Measurements from ENCODE around the gene SLC16A12.
A peak's percentile ranks its signal among the peaks of the same experiment; 100 is the strongest.

The SLC16A12 gene

DNA sequence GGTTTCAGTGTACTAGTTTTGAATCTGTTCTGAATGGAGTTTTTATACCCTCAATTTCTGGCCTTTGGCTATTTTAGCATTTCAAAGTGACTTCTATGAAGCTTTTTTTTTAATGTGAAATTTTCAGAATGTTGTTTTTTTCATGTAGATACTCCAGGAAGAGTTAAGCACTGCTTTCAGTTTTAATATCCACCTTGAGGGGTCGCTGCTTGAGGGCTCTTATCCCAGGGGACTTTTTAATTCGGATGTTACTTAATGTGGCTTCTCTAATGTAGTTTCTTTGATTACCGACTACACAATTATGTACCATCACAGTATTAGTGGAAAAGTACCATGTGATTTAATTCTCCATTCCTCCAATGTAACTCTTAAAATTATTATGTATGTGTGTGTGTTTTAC lies 115.8 kb downstream of the SLC16A12 start:
- Histone ChIP-seq H3K36me3 (ENCODE audit: control insufficient read depth in 2 of 2, insufficient read depth in 1 of 2, low read length in 2 of 2) (peaks cover 7 to 27% of the 10 kb centered on the region in 2 experiments), H3K27ac (ENCODE audit: extremely low read depth, low read depth, low read length) (no peak overlapping the region), H3K4me3 (ENCODE audit: low read depth, low read length) (no peak overlapping the region), H3K4me1 (ENCODE audit: control insufficient read depth, insufficient read depth, low read length) (peaks cover 6% of the 10 kb centered on the region; the same call in 1 of the 2 replicates), H3K9me3 (ENCODE audit: control insufficient read depth, insufficient read depth, low read depth, low read length) (no peaks in the 10 kb centered on the region)
- CTCF ChIA-PET: interaction anchor here (0.6 to 1.5 kb wide), 6 partner anchors 9 to 492 kb away, joined by 3 to 4 read pairs (median 3); no protein-coding TSS in a partner anchor
- TF ChIP-seq, protein P1, sequence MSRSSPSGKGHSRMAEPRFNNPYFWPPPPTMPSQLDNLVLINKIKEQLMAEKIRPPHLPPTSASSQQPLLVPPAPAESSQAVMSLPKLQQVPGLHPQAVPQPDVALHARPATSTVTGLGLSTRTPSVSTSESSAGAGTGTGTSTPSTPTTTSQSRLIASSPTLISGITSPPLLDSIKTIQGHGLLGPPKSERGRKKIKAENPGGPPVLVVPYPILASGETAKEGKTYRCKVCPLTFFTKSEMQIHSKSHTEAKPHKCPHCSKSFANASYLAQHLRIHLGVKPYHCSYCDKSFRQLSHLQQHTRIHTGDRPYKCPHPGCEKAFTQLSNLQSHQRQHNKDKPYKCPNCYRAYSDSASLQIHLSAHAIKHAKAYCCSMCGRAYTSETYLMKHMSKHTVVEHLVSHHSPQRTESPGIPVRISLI (tag by site-specific recombination; IDR thresholded peaks at IDR 0.05): 0 out of 2 replicates have a peak, but pooled peaks have one; percentile 16
- no peak for TF ChIP-seq SETDB1 (IDR thresholded peaks at IDR 0.05; ENCODE audit: insufficient read length, low read length)
- POLR2A ChIA-PET: interaction anchor here (1.0 kb wide), 1 partner anchor 224 kb away, joined by 3 read pairs; no protein-coding TSS in a partner anchor

DNA sequence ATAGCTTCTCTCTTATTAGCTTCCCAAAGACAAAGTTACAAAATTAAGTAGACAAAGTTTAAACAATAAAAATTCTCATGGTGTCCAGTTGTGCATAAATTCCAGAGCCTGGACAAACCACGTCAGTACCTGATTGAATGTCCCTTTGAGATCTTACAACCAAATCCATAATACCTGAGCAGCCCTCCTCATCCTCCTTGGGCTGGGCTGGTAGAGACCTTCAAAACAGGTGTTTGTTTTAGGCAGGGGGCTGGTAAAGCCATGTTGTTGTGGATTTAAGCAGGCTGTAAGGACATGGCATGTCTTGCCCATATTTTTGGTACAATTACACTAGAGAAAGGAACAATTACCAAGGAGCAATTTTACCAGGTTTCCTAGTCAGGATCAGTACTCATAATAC lies 118.9 kb downstream of the SLC16A12 start:
- Histone ChIP-seq H3K36me3 (ENCODE audit: control insufficient read depth in 2 of 2, insufficient read depth in 1 of 2, low read length in 2 of 2) (peaks cover 7 to 24% of the 10 kb centered on the region in 2 experiments), H3K4me3 (ENCODE audit: low read depth, low read length) (no peak overlapping the region), H3K4me1 (ENCODE audit: control insufficient read depth, insufficient read depth, low read length) (peaks cover 6% of the 10 kb centered on the region; the same call in 1 of the 2 replicates), H3K9me3 (ENCODE audit: control insufficient read depth, insufficient read depth, low read depth, low read length) (no peaks in the 10 kb centered on the region), H3K27ac (ENCODE audit: extremely low read depth, low read depth, low read length) (no peak overlapping the region)
- POLR2A ChIA-PET: no interaction called here
- TF ChIP-seq, protein P2, sequence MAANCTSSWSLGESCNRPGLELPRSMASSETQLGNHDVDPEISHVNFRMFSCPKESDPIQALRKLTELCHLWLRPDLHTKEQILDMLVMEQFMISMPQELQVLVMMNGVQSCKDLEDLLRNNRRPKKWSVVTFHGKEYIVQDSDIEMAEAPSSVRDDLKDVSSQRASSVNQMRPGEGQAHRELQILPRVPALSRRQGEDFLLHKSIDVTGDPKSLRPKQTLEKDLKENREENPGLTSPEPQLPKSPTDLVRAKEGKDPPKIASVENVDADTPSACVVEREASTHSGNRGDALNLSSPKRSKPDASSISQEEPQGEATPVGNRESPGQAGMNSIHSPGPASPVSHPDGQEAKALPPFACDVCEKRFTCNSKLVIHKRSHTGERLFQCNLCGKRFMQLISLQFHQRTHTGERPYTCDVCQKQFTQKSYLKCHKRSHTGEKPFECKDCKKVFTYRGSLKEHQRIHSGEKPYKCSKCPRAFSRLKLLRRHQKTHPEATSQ (tag by site-specific recombination; IDR thresholded peaks at IDR 0.05): no peak
- TF ChIP-seq ZNF530 (tag by site-specific recombination; IDR thresholded peaks at IDR 0.05; ENCODE audit: low read depth) (no peak), GFI1B (tag by site-specific recombination; IDR thresholded peaks at IDR 0.05) (no peak), ZBTB20 (tag by site-specific recombination; IDR thresholded peaks at IDR 0.05) (no peak), ZNF776 (tag by site-specific recombination; IDR thresholded peaks at IDR 0.05; ENCODE audit: borderline replicate concordance) (no peak)
- TF ChIP-seq, protein P3, sequence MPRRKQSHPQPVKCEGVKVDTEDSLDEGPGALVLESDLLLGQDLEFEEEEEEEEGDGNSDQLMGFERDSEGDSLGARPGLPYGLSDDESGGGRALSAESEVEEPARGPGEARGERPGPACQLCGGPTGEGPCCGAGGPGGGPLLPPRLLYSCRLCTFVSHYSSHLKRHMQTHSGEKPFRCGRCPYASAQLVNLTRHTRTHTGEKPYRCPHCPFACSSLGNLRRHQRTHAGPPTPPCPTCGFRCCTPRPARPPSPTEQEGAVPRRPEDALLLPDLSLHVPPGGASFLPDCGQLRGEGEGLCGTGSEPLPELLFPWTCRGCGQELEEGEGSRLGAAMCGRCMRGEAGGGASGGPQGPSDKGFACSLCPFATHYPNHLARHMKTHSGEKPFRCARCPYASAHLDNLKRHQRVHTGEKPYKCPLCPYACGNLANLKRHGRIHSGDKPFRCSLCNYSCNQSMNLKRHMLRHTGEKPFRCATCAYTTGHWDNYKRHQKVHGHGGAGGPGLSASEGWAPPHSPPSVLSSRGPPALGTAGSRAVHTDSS (tag by site-specific recombination; IDR thresholded peaks at IDR 0.05): peak; percentile 53
- CTCF ChIA-PET: interaction anchor here (0.6 to 0.7 kb wide), 2 partner anchors 11 to 47 kb away, joined by 3 read pairs; no protein-coding TSS in a partner anchor

DNA sequence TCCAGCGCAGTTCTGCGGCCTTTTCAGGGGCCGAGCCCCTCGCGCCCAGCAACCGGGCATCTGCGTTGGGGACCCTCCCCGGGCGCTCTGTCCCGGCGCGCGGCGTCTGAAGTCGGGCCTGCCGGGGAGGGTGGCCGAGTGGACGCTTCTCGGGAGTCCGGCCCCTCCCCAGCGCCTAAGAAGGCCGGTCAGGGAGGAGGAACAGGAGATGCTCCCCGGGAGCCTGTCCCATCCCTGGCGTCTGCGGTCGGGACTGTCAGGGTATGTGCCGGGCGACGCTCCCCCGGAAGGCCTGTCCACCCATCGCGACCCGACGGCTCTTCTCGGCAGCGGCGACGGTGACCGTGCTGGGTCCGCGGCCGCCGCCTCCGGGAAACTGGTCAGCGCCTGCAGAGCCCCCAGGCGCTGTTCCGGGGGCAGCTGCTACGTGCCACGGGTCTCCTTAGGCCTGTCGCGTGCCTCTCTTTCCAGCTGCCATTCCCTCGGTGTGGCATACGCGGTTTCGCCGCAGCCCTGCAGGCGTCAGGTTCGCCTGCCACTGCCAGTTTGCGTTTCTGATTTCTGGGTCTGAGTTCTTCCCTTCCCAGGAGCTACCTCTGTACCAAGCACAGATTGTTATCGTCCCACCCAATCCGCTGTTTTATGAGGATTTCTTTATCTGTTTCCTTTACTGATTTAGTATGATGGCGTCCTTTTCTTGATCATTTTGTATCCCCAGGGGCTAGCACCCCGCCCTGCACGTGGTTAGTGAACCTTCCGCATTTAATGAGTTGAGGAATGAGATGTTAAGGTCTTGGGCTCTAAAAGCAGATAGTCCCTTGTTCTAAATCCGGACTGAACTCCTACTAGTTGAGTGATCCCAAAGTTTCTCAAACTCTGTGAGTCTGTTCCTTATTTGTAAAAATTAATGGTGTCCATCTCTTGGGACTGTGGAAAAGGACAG lies 120.2 kb downstream of the SLC16A12 start:
- peaks cover 7 to 15% of the 10 kb centered on the region in 2 experiments for H3K36me3 ChIP-seq (ENCODE audit: control insufficient read depth in 2 of 2, insufficient read depth in 1 of 2, low read length in 2 of 2)
- POLR2A ChIA-PET: no interaction called here
- H3K9me3 ChIP-seq (ENCODE audit: control insufficient read depth, insufficient read depth, low read depth, low read length): no peaks in the 10 kb centered on the region
- H3K4me1 ChIP-seq (ENCODE audit: control insufficient read depth, insufficient read depth, low read length): peaks cover 6% of the 10 kb centered on the region; the same call in 1 of the 2 replicates
- H3K27ac ChIP-seq (ENCODE audit: extremely low read depth, low read depth, low read length): peak overlapping the region; percentile 68
- peak overlapping the region; percentile 74 for H3K4me3 ChIP-seq (ENCODE audit: low read depth, low read length)
- CTCF ChIA-PET: interaction anchor here (1.0 to 1.3 kb wide), 2 partner anchors 39 to 148 kb away, joined by 3 to 4 read pairs; no protein-coding TSS in a partner anchor
- TF ChIP-seq, protein P4, sequence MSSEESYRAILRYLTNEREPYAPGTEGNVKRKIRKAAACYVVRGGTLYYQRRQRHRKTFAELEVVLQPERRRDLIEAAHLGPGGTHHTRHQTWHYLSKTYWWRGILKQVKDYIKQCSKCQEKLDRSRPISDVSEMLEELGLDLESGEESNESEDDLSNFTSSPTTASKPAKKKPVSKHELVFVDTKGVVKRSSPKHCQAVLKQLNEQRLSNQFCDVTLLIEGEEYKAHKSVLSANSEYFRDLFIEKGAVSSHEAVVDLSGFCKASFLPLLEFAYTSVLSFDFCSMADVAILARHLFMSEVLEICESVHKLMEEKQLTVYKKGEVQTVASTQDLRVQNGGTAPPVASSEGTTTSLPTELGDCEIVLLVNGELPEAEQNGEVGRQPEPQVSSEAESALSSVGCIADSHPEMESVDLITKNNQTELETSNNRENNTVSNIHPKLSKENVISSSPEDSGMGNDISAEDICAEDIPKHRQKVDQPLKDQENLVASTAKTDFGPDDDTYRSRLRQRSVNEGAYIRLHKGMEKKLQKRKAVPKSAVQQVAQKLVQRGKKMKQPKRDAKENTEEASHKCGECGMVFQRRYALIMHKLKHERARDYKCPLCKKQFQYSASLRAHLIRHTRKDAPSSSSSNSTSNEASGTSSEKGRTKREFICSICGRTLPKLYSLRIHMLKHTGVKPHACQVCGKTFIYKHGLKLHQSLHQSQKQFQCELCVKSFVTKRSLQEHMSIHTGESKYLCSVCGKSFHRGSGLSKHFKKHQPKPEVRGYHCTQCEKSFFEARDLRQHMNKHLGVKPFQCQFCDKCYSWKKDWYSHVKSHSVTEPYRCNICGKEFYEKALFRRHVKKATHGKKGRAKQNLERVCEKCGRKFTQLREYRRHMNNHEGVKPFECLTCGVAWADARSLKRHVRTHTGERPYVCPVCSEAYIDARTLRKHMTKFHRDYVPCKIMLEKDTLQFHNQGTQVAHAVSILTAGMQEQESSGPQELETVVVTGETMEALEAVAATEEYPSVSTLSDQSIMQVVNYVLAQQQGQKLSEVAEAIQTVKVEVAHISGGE (tag by site-specific recombination; conservative IDR thresholded peaks at IDR 0.05; ENCODE audit: low read depth): peak; percentile 7; the same call in 1 of the 2 replicates
- TF ChIP-seq, protein P5, sequence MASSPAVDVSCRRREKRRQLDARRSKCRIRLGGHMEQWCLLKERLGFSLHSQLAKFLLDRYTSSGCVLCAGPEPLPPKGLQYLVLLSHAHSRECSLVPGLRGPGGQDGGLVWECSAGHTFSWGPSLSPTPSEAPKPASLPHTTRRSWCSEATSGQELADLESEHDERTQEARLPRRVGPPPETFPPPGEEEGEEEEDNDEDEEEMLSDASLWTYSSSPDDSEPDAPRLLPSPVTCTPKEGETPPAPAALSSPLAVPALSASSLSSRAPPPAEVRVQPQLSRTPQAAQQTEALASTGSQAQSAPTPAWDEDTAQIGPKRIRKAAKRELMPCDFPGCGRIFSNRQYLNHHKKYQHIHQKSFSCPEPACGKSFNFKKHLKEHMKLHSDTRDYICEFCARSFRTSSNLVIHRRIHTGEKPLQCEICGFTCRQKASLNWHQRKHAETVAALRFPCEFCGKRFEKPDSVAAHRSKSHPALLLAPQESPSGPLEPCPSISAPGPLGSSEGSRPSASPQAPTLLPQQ (tag by site-specific recombination; IDR thresholded peaks at IDR 0.05): 0 out of 2 replicates have a peak, but pooled peaks have one; percentile 44
- TF ChIP-seq, protein P6, sequence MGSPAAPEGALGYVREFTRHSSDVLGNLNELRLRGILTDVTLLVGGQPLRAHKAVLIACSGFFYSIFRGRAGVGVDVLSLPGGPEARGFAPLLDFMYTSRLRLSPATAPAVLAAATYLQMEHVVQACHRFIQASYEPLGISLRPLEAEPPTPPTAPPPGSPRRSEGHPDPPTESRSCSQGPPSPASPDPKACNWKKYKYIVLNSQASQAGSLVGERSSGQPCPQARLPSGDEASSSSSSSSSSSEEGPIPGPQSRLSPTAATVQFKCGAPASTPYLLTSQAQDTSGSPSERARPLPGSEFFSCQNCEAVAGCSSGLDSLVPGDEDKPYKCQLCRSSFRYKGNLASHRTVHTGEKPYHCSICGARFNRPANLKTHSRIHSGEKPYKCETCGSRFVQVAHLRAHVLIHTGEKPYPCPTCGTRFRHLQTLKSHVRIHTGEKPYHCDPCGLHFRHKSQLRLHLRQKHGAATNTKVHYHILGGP (tag by site-specific recombination; IDR thresholded peaks at IDR 0.05): no peak
- TF ChIP-seq SP7 (tag by site-specific recombination; IDR thresholded peaks at IDR 0.05) (peak; percentile 27; the same call in 1 of the 2 replicates), SCRT1 (tag by site-specific recombination; IDR thresholded peaks at IDR 0.05; ENCODE audit: borderline replicate concordance) (no peak), ZNF112 (tag by site-specific recombination; IDR thresholded peaks at IDR 0.05) (no peak), ZXDB (tag by site-specific recombination; IDR thresholded peaks at IDR 0.05) (peak; percentile 77), YY2 (tag by site-specific recombination; IDR thresholded peaks at IDR 0.05) (0 out of 2 replicates have a peak, but pooled peaks have one; percentile 42), ZNF621 (tag by site-specific recombination; IDR thresholded peaks at IDR 0.05) (no peak), FEZF1 (tag by site-specific recombination; IDR thresholded peaks at IDR 0.05) (no peak)
